H1 (cell line): Measurements from ENCODE around the gene RNASEL. TPM values are rescaled to one million over a fixed set of nuclear protein-coding genes. Genes with fewer than 3 reads are reported as not detected.

Experiments used
- CTCF ChIA-PET: fragments of 300-600 bp; sonication (Branson Sonifier 250); formaldehyde crosslinking; loops from one replicate; lab custom pipeline; 2021; ENCODE audit not compliant: partially characterized antibody; lab: Charles Lee
- POLR2A ChIA-PET: fragments of 300-600 bp; sonication (Branson Sonifier 250); formaldehyde crosslinking; loops from one replicate; lab custom pipeline; 2021; ENCODE audit warnings: inconsistent platforms; ENCODE audit not compliant: partially characterized antibody; lab: Charles Lee
- DNase-seq, 2 experiments: peaks; one replicate each; pipeline versions ENCODE4 v3.0.0 to v3.0.0-alpha.2; 2010 to 2022; ENCODE audit warnings: low spot score in 2 of 2, low read depth in 1 of 2, mixed read lengths in 1 of 2
- FAIRE-seq: peaks from 2 replicates; lab custom pipeline; 2011; peaks lifted over from hg19 to GRCh38; lab: Jason Lieb, UNC
- H2AFZ ChIP-seq: 2 replicates; pipeline ENCODE4 v1.8.1; 2012; ENCODE audit warnings: low read length, inconsistent platforms
- H2AK5ac ChIP-seq: 2 replicates; pipeline ENCODE4 v1.6.1; 2013; ENCODE audit warnings: low read depth, low read length
- H2BK120ac ChIP-seq: replicated peaks from 2 replicates; pipeline ENCODE3; 2013; ENCODE audit warnings: low read depth, low read length, inconsistent platforms
- H2BK12ac ChIP-seq: 2 replicates; pipeline ENCODE4 v1.6.1; 2013; ENCODE audit warnings: low read depth, low read length
- H2BK15ac ChIP-seq: 2 replicates; pipeline ENCODE4 v1.6.1; 2013; ENCODE audit warnings: low read length
- H2BK20ac ChIP-seq: 2 replicates; pipeline ENCODE4 v1.6.1; 2013; ENCODE audit warnings: low read length
- H2BK5ac ChIP-seq: 2 replicates; pipeline ENCODE4 v1.6.1; 2013; ENCODE audit warnings: low read depth, low read length
- H3K14ac ChIP-seq: 2 replicates; pipeline ENCODE4 v1.6.1; 2013; ENCODE audit warnings: inconsistent platforms; ENCODE audit not compliant: insufficient read length
- H3K18ac ChIP-seq: 2 replicates; pipeline ENCODE4 v1.6.1; 2013; ENCODE audit warnings: low read length; ENCODE audit errors: extremely low read depth
- H3K23ac ChIP-seq: 2 replicates; pipeline ENCODE4 v1.6.1; 2013; ENCODE audit warnings: inconsistent platforms; ENCODE audit not compliant: insufficient read length
- H3K23me2 ChIP-seq: 2 replicates; pipeline ENCODE4 v1.6.1; 2013; ENCODE audit warnings: low read depth, low read length
- H3K27ac ChIP-seq: 2 replicates; pipeline ENCODE4 v1.6.1; 2011; ENCODE audit warnings: low read depth, low read length, inconsistent platforms
- H3K27me3 ChIP-seq, 4 experiments: replicated peaks in 1 of 4; 1 replicate in 1 of 4; 2 replicates in 3 of 4; pipeline versions ENCODE4 v1.6.1 to v1.8.1; 2011 to 2013; ENCODE audit warnings: low read length in 3 of 4, mild to moderate bottlenecking in 3 of 4, inconsistent platforms in 2 of 4, mixed read lengths in 2 of 4, moderate library complexity in 1 of 4; ENCODE audit not compliant: control insufficient read depth in 3 of 4, insufficient read depth in 3 of 4; ENCODE audit errors: extremely low read depth in 1 of 4
- H3K36me3 ChIP-seq, 4 experiments: 2 replicates each; pipeline versions ENCODE4 v1.6.1 to v1.8.1; 2011 to 2013; ENCODE audit warnings: mild to moderate bottlenecking in 4 of 4, low read length in 3 of 4, moderate library complexity in 2 of 4, control low read depth in 1 of 4, inconsistent platforms in 1 of 4; ENCODE audit not compliant: insufficient read depth in 4 of 4, control insufficient read depth in 2 of 4
- H3K4ac ChIP-seq: replicated peaks from 2 replicates; pipeline ENCODE3; 2013; ENCODE audit warnings: low read length, low read depth, mixed read lengths, inconsistent platforms; ENCODE audit not compliant: insufficient read length
- H3K4me1 ChIP-seq, 4 experiments: replicated peaks in 1 of 4; 1 replicate in 1 of 4; 2 replicates in 3 of 4; pipeline versions ENCODE4 v1.6.1 to v1.8.1; 2011 to 2013; ENCODE audit warnings: low read length in 3 of 4, inconsistent platforms in 2 of 4, mixed read lengths in 1 of 4; ENCODE audit not compliant: insufficient read depth in 4 of 4, control insufficient read depth in 3 of 4
- H3K4me2 ChIP-seq, 2 experiments: 2 replicates each; pipeline versions ENCODE4 v1.6.1 to v1.8.1; 2011 to 2013; ENCODE audit warnings: low read depth in 2 of 2, low read length in 2 of 2, control low read depth in 1 of 2, inconsistent platforms in 1 of 2, mild to moderate bottlenecking in 1 of 2; ENCODE audit not compliant: insufficient read depth in 1 of 2
- H3K4me3 ChIP-seq, 4 experiments: fragments of 200-600, 300-600 bp in 1 of 4; sonication (generic), shearing (Covaris generic), sonication (Bioruptor Twin) in 1 of 4; 2 replicates each; pipeline versions ENCODE4 v1.5.1 to v1.8.1; 2011 to 2016; ENCODE audit warnings: low read length in 4 of 4, low read depth in 3 of 4, control low read depth in 2 of 4, inconsistent platforms in 2 of 4, mild to moderate bottlenecking in 2 of 4, mixed read lengths in 1 of 4, moderate library complexity in 1 of 4; ENCODE audit not compliant: insufficient read depth in 2 of 4; ENCODE audit errors: extremely low read depth in 1 of 4
- H3K56ac ChIP-seq: replicated peaks from 2 replicates; pipeline ENCODE3; 2013; ENCODE audit warnings: low read depth, mild to moderate bottlenecking, mixed read lengths, low read length, inconsistent platforms; ENCODE audit not compliant: insufficient read length
- H3K79me1 ChIP-seq: 2 replicates; pipeline ENCODE4 v1.6.1; 2013; ENCODE audit warnings: low read depth, low read length, control low read depth
- H3K79me2 ChIP-seq, 2 experiments: 2 replicates each; pipeline versions ENCODE4 v1.6.1 to v1.8.1; 2012 to 2013; ENCODE audit warnings: low read length in 2 of 2, mild to moderate bottlenecking in 2 of 2, inconsistent platforms in 1 of 2; ENCODE audit not compliant: insufficient read depth in 2 of 2, control insufficient read depth in 1 of 2
- H3K9ac ChIP-seq, 4 experiments: replicated peaks in 1 of 4; 1 replicate in 1 of 4; 2 replicates in 3 of 4; pipeline versions ENCODE4 v1.6.1 to v1.8.1; 2011 to 2013; ENCODE audit warnings: low read depth in 3 of 4, low read length in 3 of 4, control low read depth in 2 of 4, mild to moderate bottlenecking in 2 of 4, moderate library complexity in 2 of 4, inconsistent platforms in 1 of 4; ENCODE audit errors: extremely low read depth in 1 of 4
- H3K9me3 ChIP-seq, 2 experiments: 2 replicates each; pipeline versions ENCODE4 v1.6.1 to v1.8.1; 2012 to 2013; ENCODE audit warnings: mild to moderate bottlenecking in 2 of 2, moderate library complexity in 2 of 2, control low read depth in 1 of 2, inconsistent platforms in 1 of 2, low read depth in 1 of 2, low read length in 1 of 2, mixed read lengths in 1 of 2; ENCODE audit not compliant: insufficient read depth in 2 of 2
- H4K20me1 ChIP-seq, 2 experiments: replicated peaks in 1 of 2; 2 replicates each; pipeline versions ENCODE3 to v1.8.1; 2011 to 2013; ENCODE audit warnings: inconsistent platforms in 2 of 2, low read length in 2 of 2, mild to moderate bottlenecking in 1 of 2; ENCODE audit not compliant: insufficient read depth in 2 of 2, control insufficient read depth in 1 of 2
- H4K5ac ChIP-seq: 2 replicates; pipeline ENCODE4 v1.6.1; 2013; ENCODE audit warnings: low read length, low read depth, mixed read lengths, inconsistent platforms; ENCODE audit not compliant: insufficient read length
- H4K8ac ChIP-seq: 2 replicates; pipeline ENCODE4 v1.8.0; 2013; ENCODE audit warnings: mild to moderate bottlenecking, moderate library complexity, low read length, inconsistent platforms; ENCODE audit not compliant: insufficient read depth; ENCODE audit errors: extremely low read depth
- H4K91ac ChIP-seq: replicated peaks from 2 replicates; pipeline ENCODE3; 2013; ENCODE audit warnings: low read length, mixed read lengths, inconsistent platforms; ENCODE audit not compliant: insufficient read length
- CTBP2 ChIP-seq: IDR thresholded peaks from 2 replicates; pipeline ENCODE4 v1.7.0; 2011; ENCODE audit warnings: borderline replicate concordance, mild to moderate bottlenecking, moderate library complexity, mixed read lengths, low read length; ENCODE audit not compliant: insufficient read depth, insufficient read length
- GABPA ChIP-seq: IDR thresholded peaks from 2 replicates; pipeline ENCODE4 v1.6.1; 2011; ENCODE audit warnings: mild to moderate bottlenecking, low read length, moderate library complexity, borderline replicate concordance; ENCODE audit not compliant: insufficient read depth
- JUND ChIP-seq: IDR thresholded peaks from 2 replicates; pipeline ENCODE4 v1.6.1; 2011; ENCODE audit warnings: mild to moderate bottlenecking, improper control_type of control experiment, low read length
- MAFK ChIP-seq: IDR thresholded peaks from 2 replicates; pipeline ENCODE4 v1.6.1; 2012; ENCODE audit warnings: low read depth, mild to moderate bottlenecking, improper control_type of control experiment, low read length
- PHF8 ChIP-seq: fragments of 200-600 bp; sonication (generic); conservative IDR thresholded peaks from 2 replicates; pipeline ENCODE4 v1.7.1; 2012; ENCODE audit warnings: low read depth, mild to moderate bottlenecking, inconsistent platforms, low read length, moderate library complexity
- POLR2A ChIP-seq, 2 experiments: IDR thresholded peaks; 1 replicate in 1 of 2; 2 replicates in 1 of 2; pipeline ENCODE4 v1.6.1; 2011; ENCODE audit warnings: low read depth in 2 of 2, low read length in 2 of 2, mild to moderate bottlenecking in 2 of 2; ENCODE audit errors: control extremely low read depth in 1 of 2
- YY1 ChIP-seq: IDR thresholded peaks from 2 replicates; pipeline ENCODE4 v1.6.1; 2011; ENCODE audit warnings: low read depth, mild to moderate bottlenecking, low read length
- ZNF274 ChIP-seq: IDR thresholded peaks from 2 replicates; pipeline ENCODE4 v1.7.0; 2012; ENCODE audit warnings: low read length, borderline replicate concordance; ENCODE audit errors: extremely low read depth
- WGBS, 2 experiments: shearing (Covaris generic) in 1 of 2; methylation state at CpG; one replicate each; pipeline versions ENCODE4 v1.1.6 to v1.1.7; 2013 to 2015; ENCODE audit warnings: low lambda C conversion rate in 2 of 2, mixed read lengths in 2 of 2, inconsistent platforms in 1 of 2, low coverage in 1 of 2, missing lambda C conversion rate in 1 of 2; ENCODE audit not compliant: insufficient replicate concordance in 2 of 2, insufficient coverage in 1 of 2, insufficient read length in 1 of 2; ENCODE audit errors: extremely low coverage in 1 of 2, missing lambda C conversion rate in 1 of 2; 5-methylcytosine and 5-hydroxymethylcytosine counted together
- polyA plus RNA-seq, 7 experiments: library from polyadenylated mRNA; depleted of rRNA in 3 of 7; stranded (reverse) in 5 of 7; unstranded in 2 of 7; fragments of >200 nt in 5 of 7; fragments of 200-250 nt in 2 of 7; gene quantifications; 1 replicate in 5 of 7; 2 replicates in 1 of 7; 4 replicates in 1 of 7; pipeline versions ENCODE4 v1.2.1 to v1.2.3, GENCODE V29; 2011 to 2013; ENCODE audit warnings: missing spikeins in 2 of 7, mixed read lengths in 2 of 7
- total RNA-seq: library from RNA; stranded (reverse); fragmentation: NEBNext Ultra II Directional; extraction: Animal tissue kit (Norgen Biotek cat#: 25700); gene quantifications from 2 replicates; pipeline ENCODE4 v1.2.1, GENCODE V29; 2021

Gene RNASEL
- total and polyA plus RNA-seq, 2 of the 8 experiments (the other 6 are each of a cell fraction or from before 2014, with no cell fraction given): 0.39 to 0.78 TPM

DNA sequence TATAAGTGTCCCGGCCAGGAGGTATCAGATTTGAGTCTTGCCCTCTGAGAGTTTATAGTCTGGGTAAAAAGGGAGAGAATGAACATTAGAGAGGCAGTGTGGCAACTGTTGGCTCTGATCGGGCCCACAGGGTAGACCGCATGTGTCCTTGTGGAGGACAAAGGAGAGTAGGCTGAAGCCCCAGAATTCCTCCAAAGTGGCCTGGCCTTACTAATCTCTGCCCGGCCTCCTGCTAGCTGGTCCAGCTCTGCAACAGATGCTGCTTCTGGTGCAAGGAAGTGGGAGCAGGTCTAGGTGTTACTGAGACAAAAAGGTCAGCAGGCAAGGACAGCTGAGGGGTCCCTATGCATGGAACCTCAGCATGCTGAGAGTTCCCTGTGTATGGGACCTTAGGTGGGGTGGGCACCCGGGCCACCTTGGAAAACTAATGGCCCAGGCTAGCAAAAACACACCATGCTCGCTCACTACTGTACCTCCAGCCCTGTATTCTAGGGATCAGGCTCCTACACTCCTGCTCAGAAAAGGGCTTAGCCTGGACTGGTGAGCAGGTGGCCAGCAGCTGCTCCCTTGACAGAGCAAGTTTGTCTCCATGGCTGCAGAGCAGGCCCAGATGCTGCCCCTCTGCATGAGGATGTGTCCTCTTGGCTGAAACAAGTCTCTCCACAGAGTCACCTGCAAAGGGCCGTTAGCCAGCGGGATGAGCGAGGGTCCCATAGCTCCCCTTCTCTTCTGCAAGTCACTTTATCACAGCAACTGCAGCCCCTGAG, 45.4 kb upstream of the RNASEL start:
- no peak overlapping the region for H3K27ac ChIP-seq
- no peak overlapping the region for H3K14ac ChIP-seq
- no peak overlapping the region; the same call in 1 of the 2 replicates for H3K18ac ChIP-seq
- no peak overlapping the region for H2BK120ac ChIP-seq
- 90% methylated on average over 9 of the region's 9 CpGs; no CpG with 5 or more reads in 1 of the 2 experiments for WGBS, 2 experiments
- no peaks in the 10 kb centered on the region for H3K79me1 ChIP-seq
- no peaks in the 10 kb centered on the region for H3K79me2 ChIP-seq
- H2BK5ac ChIP-seq: no peak overlapping the region
- no peaks in the 10 kb centered on the region for H3K36me3 ChIP-seq
- no peak overlapping the region for H3K56ac ChIP-seq
- no peak overlapping the region for H3K4me3 ChIP-seq
- H4K91ac ChIP-seq: no peak overlapping the region
- H3K27me3 ChIP-seq: no peaks in the 10 kb centered on the region
- H2BK20ac ChIP-seq: no peak overlapping the region
- peak overlapping the region; percentile 21; the same call in 1 of the 2 replicates for H2AFZ ChIP-seq
- H3K23ac ChIP-seq: no peak overlapping the region
- CTCF ChIA-PET: interaction anchor here (0.6 to 1.9 kb wide), 5 partner anchors 33 to 149 kb away, joined by 3 to 11 read pairs (median 4); no protein-coding TSS in a partner anchor
- no peaks in the 10 kb centered on the region; the same call in 1 of the 2 replicates for H3K23me2 ChIP-seq
- peak overlapping the region; percentile 22; the same call in 1 of the 2 replicates for H4K8ac ChIP-seq
- H3K9me3 ChIP-seq: no peaks in the 10 kb centered on the region
- no peak for DNase-seq
- no peaks in the 10 kb centered on the region for H4K20me1 ChIP-seq
- POLR2A ChIA-PET: interaction anchor here (0.7 to 15.8 kb wide), 6 partner anchors 8 to 31 kb away, joined by 3 to 107 read pairs (median 3); partner anchors contain the start of gene RGS16
- H2BK12ac ChIP-seq: no peak overlapping the region
- no peak overlapping the region for H2AK5ac ChIP-seq
- H3K4ac ChIP-seq: no peak overlapping the region
- H3K4me2 ChIP-seq: no peak overlapping the region
- no peak overlapping the region for H3K9ac ChIP-seq
- FAIRE-seq: no peak
- H3K4me1 ChIP-seq: peaks cover 6 to 18% (median 10%) of the 10 kb centered on the region in 4 experiments; a peak in 6 of 7 replicates
- no peak overlapping the region for H2BK15ac ChIP-seq
- no peak overlapping the region for H4K5ac ChIP-seq
- TF ChIP-seq JUND: no peak
- TF ChIP-seq GABPA: no peak
- TF ChIP-seq PHF8: no peak
- no peak for TF ChIP-seq MAFK
- no peak for TF ChIP-seq YY1
- TF ChIP-seq CTBP2: no peak
- no peak for TF ChIP-seq ZNF274
- TF ChIP-seq POLR2A (IDR thresholded peaks at IDR 0.05; ENCODE audit: control extremely low read depth in 1 of 2, low read depth in 2 of 2, low read length in 2 of 2): no peak
